HG03175 (cell line): ENCODE data around the gene MAPK7.
"Not testable (repeated sequence)": the region's sequence is repeated elsewhere in the genome, so short reads cannot be mapped to it uniquely, and the experiment has no call there.

Experiments used
- ATAC-seq: cut with Tn5 transposase; IDR thresholded peaks from one replicate; pipeline ENCODE4 v1.9.1; 2021; ENCODE audit warnings: mild to moderate bottlenecking, moderate library complexity; ENCODE audit not compliant: unreplicated experiment

MAPK7 gene

DNA sequence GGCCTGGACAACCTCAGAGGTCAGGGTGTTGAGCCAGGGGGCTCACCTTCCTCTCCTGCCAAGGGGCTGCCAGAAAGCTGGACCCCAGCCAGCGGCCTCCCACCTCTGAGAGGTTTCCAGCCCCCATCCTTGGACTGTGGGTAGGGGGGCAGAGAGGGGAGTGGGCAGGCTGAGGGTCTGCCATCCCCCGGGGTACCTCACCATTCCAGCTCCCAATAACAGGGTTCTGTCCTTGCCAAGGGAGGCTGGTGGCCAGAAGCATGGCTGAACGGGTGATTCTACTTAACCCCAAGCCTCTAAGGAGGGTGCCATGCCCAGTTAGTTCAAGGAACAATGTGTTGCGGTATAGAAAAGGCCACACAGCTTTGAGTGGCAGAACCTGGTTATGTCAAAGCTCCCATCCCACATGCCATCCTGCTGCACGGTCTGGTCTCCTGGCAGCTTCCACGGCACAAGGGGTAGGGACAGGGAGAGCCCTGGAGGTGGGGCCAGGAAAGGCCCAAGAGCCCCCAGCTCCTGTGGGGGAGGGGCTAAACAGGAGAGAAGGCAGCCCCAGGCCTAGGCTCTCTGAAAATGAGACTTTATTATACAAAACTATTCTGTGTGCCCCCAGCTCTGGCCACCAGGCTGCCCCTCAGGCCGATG lies 35.6 kb upstream of the MAPK7 start:
- no peak for ATAC-seq

DNA sequence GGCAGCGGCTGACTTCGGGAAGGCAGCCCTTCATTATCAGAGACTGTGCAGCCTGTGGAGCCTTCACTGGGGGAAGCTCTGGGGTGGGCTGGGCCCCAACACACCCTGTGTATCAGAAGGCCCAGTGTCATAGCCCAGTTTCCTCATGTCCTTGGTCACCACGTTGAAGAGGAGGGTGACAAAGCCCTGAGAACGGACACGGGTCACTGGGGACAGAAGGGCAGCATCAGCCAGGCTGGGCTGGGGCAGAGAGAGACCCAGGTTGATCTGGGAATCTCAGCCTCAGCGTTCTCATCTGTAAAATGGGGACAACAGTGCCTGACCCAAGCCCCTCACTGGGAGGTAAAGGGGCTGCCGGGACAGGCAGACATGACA lies 35.1 kb upstream of the MAPK7 start:
- ATAC-seq: no peak

DNA sequence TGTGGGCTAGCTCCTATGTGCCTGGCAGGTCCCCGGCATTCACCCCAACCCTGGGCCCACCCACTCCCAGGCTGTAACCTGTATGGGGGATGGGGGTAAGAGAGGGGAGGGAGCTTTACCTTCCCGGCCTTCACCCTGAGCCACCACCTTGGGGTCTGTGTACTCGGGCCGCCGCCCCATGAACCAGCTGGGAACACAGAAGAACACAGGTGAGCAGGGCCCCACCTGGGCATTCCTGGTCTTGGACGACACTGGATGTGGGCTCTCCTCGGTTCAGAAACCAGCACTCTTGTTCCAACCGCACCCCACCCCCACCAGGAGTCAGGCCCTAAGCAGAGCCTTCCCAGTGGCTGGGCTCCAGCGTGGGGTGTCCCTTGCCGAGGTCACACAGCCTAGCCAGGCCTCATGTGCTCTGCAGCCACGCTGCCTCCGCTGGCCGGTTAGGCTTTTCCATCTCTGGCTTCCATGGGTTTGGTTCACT lies 34.6 kb upstream of the MAPK7 start:
- no peak for ATAC-seq

DNA sequence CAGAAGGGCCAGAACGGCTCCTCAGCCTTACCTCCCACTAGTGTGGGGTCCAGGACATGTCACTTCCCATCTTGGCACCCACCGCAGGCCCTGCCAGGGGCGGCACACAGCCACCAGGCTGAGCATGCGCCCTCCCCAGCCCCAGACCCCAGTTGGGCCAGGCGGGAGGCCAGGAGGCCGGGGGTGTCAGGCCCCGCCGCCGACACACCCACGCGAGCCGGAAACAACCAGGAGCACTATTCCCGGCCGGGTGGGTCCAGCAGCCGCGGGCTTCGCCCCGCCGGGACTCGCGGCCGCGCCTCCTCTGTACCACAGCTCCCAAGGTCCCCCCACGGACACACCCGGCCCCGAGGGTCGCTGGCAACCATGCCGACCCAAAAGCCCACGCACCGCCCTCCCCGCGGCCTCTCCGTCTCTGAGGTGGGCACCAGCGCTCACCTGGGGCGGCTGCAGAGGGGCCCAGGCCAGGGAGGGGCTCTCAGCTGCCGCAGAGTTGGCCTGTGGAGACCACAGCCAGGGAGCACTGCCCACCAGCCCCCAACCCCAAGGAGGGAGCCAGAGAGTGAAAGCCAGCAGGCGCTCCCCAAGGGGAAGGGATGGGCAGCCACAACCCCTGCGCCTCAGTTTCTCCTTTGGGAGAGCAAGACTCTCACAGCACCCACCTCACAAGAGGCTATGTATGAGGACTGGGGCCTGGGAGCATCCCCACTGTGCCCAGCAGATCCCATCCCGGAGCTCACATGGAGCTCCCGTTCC lies 33.8 kb upstream of the MAPK7 start:
- no peak for ATAC-seq

DNA sequence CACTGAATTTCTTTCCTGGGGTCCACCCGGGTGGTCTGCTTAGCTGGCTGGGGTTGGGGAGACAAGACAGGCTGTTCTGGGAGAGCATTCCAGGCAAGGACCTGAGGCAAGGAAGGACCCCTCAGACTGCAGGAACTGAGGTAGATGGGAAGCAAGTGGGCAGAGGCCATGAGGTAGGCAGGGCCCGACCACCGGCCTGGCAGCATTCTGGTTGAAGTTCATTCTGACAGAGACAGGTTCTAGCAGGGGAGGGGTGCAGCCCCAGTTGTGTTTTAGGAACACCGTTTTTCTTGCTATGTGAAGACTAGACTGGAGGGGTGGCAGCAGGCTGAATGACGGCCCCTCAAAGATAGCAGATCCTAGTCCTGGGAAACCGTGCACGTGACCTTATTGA lies 33.2 kb upstream of the MAPK7 start:
- ATAC-seq: no peak

DNA sequence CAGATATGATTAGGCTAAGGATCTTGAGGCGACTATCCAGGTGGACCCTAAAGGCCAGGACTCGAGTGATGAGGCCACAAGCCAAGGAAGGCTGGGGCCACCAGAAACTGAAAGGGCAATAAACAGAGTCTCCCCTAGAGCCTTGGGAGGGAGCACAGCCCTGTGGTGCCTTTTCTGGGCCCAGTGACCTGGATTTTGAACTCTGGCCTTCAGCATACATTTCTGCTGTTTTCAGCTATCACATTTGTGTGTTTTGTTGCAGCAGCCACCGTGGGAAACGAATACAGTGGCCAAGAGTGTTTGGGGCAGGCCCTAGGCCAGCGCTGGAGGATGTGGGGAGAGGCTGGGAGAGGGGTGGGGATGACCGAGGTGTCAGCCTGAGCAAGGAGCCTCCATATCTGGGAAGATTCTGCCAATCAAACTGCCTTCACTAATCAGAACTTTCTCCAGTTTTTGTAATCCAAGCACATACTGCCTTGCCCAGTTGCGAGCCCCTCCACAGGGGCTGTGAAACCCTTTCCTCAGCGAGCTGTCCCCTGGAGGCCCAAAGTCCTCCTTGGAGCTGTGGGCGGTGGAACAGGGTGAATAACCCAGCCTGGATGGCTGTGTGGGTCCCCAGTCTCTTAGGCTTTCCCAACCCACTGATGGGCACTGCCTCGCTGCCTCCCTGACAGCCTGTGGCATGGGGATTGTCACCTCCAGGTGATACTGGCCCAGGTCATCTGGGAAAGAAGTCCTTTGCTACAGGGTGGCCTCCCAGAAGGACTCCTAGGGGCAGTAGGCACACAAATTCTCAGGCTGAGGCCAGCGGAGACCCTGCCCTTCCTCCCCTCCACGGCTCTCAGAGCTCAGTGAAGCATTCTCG lies 32.6 kb upstream of the MAPK7 start:
- ATAC-seq: no peak

DNA sequence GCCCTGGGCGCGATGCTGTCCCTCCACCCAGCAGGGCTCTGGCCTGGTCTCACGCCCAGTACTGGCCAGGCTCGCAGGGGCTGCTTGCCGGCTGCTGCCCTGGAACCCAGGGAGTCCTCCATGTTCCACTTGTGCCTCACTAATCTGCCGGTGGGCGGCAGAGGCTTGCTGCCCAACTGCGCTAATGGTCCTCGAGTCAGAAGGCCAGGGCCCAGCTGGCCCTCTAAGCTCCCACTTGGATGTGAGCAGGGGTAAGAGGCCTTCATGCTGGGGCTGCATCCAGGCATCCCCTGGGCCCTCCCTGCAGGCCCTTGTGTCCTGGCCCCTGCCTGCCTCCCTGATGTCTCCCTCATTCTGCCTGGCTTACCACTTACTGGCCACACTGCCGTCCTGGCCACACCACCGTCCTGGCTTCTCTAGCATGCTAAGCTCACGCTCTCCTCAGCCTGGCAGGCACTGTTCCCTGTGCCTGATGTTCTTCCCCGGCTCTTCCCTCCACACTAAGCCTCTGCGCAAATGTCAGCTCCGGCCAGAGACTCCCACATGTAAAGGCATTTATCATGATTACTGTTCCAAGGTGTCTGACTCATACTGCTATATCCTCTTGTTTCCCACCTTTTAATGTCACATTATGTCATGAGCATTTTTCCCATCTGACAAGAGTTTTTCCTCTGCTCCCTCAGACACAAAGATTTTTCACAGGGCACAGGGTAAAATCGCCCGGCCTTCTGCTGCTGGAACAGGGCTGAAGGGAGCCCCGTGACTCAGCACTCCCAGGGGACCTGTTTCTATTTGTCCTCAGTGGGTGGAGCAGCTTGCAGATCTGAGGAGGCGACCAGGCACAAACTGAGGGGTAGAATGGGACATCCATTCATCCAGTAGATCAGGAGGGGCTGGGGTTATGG lies 31.7 kb upstream of the MAPK7 start:
- no peak for ATAC-seq

DNA sequence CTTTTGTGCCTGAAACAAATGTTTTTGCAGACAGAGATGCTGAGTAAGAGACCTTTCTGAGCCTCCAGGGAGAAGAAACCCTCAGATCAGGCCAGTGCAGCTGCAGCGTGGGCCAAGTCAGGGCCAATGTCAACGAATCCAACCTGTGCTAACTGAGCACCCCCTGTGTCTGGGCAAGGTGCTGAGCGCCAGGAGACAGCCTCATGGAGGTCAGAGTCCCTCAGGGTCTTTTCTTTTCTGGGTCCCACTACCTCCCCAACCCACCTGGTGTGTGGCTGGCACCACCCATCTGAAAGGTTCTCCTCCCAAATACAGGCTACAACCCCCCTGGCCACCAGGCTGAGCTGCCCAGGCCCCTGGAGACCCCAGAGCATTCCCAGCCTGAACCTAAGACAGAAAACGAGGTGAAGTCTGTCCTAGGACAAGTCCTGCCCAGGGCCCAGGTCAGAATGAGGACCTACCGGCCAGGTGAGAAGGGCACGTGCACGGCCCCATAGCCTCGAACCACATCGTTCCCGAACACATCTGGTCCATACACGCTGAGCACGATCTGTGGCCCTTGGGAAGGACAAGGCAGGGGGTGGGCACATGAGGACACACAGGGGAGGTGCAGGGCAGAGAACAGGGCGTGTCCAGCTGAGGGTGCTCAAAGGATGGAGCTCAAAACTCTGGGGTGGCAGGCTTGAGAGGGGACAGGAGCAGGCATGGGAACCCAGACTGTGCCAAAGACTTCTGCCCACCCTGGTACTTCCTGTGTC lies 30.8 kb upstream of the MAPK7 start:
- no peak for ATAC-seq

DNA sequence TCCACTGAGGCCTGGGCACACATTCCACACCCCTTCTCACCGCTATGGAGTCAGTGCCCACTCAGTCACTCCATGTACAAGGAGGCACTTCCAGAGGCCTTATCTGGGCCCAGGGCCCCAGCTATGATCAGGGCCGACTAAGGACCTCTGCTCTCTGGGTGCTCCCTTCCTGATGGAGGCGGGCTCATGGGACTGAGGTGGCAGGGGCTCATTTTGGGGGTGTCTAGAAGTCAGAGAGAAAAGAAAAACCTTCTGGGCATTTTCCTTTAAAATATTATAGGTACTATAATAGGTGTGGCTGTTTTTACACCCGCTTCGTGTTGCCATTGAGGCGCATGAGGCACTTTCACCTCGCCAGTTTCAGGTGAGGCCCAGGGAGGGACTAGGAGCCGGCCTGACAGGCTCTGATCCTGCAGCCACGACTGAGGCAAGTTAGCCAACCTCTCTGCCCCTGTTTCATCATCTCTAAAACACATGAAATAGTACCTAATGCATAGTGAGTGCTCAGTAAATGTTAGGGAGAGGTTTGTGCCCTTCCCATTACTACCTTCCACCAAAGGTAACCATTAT lies 30.1 kb upstream of the MAPK7 start:
- ATAC-seq: no peak

DNA sequence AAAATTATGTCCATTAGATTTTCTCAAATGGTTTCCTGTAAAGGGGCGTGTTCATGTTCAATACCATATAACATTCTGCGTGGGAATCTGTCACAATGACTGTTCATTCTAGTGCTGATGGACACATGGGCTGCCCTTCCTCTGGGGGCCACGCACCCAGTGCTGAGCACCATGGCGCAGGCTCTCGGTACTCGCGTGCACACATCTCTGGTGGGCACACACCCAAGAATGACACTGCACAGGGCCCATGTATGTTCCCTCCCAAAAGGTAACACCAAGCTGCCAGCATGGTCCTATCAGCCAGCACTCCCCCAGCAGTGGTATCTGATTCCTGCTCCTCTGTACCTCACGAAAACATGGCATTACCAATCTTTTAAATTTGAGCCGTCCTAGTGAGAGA lies 29.5 kb upstream of the MAPK7 start:
- ATAC-seq: no peak

DNA sequence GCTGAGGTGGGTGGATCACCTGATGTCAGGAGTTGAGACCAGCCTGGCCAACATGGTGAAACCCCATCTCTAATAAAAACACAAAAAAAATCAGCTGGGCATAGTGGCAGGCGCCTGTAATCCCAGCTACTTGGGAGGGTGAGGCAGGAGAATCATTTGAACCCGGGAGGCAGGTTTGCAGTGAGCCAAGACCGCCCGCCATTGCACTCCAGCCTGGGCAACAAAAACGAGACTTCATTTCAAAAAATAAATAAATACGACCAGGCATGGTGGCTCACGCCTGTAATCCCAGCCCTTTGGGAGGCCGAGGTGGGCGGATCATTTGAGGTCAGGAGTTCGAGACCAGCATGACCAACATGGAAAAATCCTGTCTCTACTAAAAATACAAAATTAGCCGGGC lies 24.9 kb upstream of the MAPK7 start:
- not testable (repeated sequence) for ATAC-seq

DNA sequence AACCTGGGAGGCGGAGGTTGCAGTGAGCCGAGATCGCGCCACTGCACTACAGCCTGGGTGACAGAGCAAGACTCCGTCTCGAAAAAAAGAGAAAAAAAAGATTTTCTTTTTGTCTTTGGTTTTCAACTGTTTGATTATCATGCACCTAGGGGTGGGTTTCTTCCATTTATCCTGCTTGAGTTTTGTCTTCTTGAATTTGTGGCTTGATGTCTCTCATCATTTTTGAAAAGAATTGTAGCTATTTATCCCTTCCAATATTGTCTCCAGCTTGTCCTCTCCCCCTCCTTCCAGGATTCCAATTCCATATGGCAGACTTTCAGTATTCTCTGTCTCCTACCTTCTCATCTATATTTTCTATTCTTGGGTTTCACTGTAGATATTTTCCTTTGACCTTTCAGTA lies 23.6 kb upstream of the MAPK7 start:
- no peak for ATAC-seq

DNA sequence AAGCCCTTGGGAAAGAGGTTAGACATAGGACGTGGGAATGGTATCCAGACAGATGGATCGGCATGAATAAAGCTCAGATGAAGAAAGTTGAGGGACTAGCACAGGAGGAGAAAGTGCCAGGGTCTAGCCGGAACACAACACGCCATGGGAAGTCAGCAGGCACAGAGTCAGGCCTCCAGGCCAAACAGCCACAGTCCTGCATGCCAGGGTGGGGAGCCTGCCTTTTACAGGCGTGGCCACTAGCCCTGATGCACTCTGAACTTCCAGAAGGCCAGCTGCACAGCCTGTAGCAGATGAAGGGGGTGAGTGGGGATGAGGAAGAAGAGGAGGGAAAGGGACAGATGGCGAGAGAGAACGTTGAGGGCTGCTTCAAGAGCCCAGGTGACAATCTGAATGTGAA lies 20.9 kb upstream of the MAPK7 start:
- ATAC-seq: no peak

DNA sequence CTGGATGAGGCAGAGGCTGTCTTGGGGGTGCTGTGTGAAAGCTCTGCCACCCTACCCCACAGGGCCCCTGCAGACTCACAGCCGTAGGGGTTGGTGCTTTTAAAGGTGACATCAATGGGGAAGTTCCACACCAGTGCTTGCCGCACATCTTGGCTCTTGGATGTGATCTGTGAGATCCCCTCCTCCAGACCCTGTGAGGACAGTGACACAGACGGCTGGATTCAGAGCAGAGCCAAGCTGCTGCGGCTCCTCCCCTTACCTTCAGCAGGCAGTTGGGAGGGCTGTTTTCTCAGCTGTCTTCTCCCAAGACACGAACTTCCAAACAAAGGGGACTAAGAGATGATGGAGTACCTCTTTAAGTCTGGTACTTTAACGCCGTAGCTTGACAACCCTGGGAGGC lies 20.5 kb upstream of the MAPK7 start:
- no peak for ATAC-seq

DNA sequence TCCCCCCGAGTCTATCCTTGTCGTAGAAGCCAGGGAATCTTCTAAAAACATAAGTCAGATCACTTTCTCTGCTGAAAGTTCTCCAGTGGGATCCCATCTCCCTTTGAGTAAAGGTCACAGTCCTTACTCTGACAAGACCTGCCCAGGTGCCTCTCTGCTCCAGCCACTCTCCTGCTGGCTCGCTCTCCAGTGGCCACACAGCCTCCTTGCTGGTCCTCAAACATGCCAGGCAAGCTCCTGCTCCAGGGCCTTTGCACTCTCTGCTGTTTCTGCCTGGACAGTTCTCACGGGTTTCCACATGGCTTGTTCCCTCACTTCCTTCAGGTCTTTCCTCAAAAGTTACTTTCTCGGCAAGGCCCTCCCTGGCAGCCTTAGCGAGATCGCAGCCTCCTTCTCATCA lies 19.1 kb upstream of the MAPK7 start:
- no peak for ATAC-seq

DNA sequence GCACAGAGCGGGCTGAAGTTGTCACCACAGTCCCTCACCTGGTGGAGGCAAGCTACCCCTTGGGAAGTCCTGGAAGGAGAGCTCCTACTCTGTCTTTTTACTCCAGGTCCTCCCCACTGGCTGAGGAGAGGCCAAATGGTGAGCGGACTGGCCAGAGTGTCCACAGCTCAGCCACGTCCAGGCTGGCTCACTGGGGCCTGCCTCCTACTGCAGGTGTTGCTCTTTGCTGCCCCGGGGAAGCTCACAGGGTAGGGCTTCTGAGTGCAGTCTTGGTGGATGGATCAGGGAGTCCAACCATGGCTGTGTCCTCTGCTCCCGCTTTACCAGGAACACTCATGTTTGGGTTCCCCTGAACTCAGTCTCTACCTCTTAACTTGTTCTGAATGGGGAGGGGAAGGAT lies 18.4 kb upstream of the MAPK7 start:
- ATAC-seq: no peak

DNA sequence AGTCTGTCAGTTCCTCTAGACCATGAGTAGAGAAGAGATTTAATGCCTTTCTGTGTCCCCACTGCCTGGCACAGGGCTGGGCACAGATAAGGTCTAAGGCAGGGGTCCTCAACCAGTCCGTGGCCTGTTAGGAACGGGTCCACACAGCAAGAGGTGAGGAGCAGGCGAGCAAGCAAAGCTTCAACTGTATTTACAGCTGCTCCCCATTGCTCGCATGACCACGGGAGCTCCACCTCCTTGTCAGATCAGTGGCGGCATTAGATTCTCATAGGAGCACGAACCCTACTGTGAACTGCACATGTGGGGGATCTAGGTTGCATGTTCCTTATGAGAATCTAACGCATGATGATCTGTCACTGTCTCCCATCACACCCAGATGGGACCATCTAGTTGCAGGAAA lies 17.5 kb upstream of the MAPK7 start:
- no peak for ATAC-seq

DNA sequence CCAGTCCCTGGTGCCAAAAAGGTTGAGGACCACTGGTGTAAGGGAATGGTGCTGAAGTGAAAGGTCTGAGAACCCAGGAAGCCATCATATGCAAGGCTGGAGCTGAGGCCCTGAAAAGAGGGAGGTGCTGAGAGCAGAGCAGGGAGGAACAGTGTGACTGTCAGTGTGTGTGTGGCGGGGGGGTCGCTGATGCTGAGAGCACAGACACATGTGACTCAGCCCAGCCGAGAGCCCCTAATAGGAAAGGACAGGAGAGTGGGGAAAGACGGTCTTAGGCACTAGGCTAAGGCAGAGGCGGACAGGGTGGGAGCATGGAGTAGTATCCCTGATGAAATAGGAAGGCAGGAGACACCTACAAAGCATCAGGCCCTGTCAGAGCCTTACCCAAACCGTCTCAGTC lies 17.0 kb upstream of the MAPK7 start:
- ATAC-seq: no peak

DNA sequence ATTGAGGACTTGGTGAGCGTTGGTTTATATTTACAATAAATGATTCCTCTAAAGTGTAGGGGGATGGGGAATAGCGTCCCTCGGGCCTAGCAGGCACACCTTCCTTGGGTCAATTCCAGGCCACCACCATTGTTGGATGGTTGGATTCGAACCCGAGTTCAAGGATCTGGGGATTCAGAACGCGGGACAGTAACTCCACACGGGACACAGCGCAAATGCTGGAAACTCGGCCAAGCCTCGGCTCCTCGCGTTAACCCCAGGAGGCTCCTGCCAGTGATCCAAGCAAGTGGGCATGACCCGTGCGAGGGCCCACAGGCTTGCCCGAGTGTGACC lies 16.4 kb upstream of the MAPK7 start:
- no peak for ATAC-seq
